HepG2 (cell line): Measurements from ENCODE around the gene CMPK2. TPM values are rescaled to one million over a fixed set of nuclear protein-coding genes. Genes with fewer than 3 reads are reported as not detected.

Experiments used
- ARID4A ChIP-seq: sonication (generic); formaldehyde crosslinking; IDR thresholded peaks from 2 replicates; pipeline ENCODE4 v1.5.0; 2020; ENCODE audit warnings: mild to moderate bottlenecking, missing genetic modification reagents, borderline replicate concordance
- ARNT2 ChIP-seq: sonication (generic); formaldehyde crosslinking; IDR thresholded peaks from 2 replicates; pipeline ENCODE4 v1.8.0; 2022; ENCODE audit warnings: mild to moderate bottlenecking, low read depth, missing genetic modification reagents, moderate library complexity
- ATF3 ChIP-seq: sonication (generic); formaldehyde crosslinking; IDR thresholded peaks from 2 replicates; pipeline ENCODE4 v1.4.0; 2020; ENCODE audit warnings: missing genetic modification reagents
- ATF5 ChIP-seq: sonication (generic); formaldehyde crosslinking; IDR thresholded peaks from 2 replicates; pipeline ENCODE4 v1.4.0; 2020; ENCODE audit warnings: mild to moderate bottlenecking, low read depth, missing genetic modification reagents
- CBX1 ChIP-seq: IDR thresholded peaks from one replicate; pipeline ENCODE4 v1.6.1; 2016; ENCODE audit warnings: antibody characterized with exemption, low read depth
- DR1 ChIP-seq: sonication (generic); formaldehyde crosslinking; IDR thresholded peaks from 2 replicates; pipeline ENCODE4 v1.8.0; 2021; ENCODE audit warnings: mild to moderate bottlenecking, missing genetic modification reagents, inconsistent platforms
- FOXO1 ChIP-seq: sonication (generic); formaldehyde crosslinking; IDR thresholded peaks from 2 replicates; pipeline ENCODE4 v1.4.0; 2020; ENCODE audit warnings: missing genetic modification reagents
- FOXO4 ChIP-seq: sonication (generic); formaldehyde crosslinking; conservative IDR thresholded peaks from 2 replicates; pipeline ENCODE4 v1.8.1; 2023; ENCODE audit warnings: missing genetic modification reagents
- IRF2 ChIP-seq: IDR thresholded peaks from 2 replicates; pipeline ENCODE4 v1.6.1; 2018; ENCODE audit warnings: missing genetic modification reagents, missing compliant biosample characterization
- SMAD1 ChIP-seq: sonication (generic); formaldehyde crosslinking; IDR thresholded peaks from 2 replicates; pipeline ENCODE4 v1.4.0; 2020; ENCODE audit warnings: missing genetic modification reagents, low read depth, mild to moderate bottlenecking, borderline replicate concordance
- THYN1 ChIP-seq: sonication (generic); formaldehyde crosslinking; IDR thresholded peaks from 2 replicates; pipeline ENCODE4 v1.8.1; 2023; ENCODE audit warnings: low read depth, mild to moderate bottlenecking, moderate library complexity, missing genetic modification reagents, borderline replicate concordance
- ZNF484 ChIP-seq: sonication (generic); formaldehyde crosslinking; IDR thresholded peaks from 2 replicates; pipeline ENCODE4 v1.5.1; 2020; ENCODE audit warnings: mild to moderate bottlenecking, low read depth, missing genetic modification reagents, borderline replicate concordance
- ZNF510 ChIP-seq: sonication (generic); formaldehyde crosslinking; IDR thresholded peaks from 2 replicates; pipeline ENCODE4 v1.4.0; 2020; ENCODE audit warnings: low read depth, mild to moderate bottlenecking, missing genetic modification reagents
- ZNF558 ChIP-seq: sonication (generic); formaldehyde crosslinking; IDR thresholded peaks from 2 replicates; pipeline ENCODE4 v1.9.0; 2022; ENCODE audit warnings: mild to moderate bottlenecking, missing genetic modification reagents, borderline replicate concordance
- ZNF564 ChIP-seq: sonication (generic); formaldehyde crosslinking; IDR thresholded peaks from 2 replicates; pipeline ENCODE4 v1.8.1; 2023; ENCODE audit warnings: mild to moderate bottlenecking, missing genetic modification reagents
- ZNF652 ChIP-seq: IDR thresholded peaks from 2 replicates; pipeline ENCODE4 v1.6.1; 2016; ENCODE audit warnings: low read depth, borderline replicate concordance
- ZNF674 ChIP-seq: sonication (generic); formaldehyde crosslinking; IDR thresholded peaks from 2 replicates; pipeline ENCODE4 v1.5.0; 2020; ENCODE audit warnings: low read depth, mild to moderate bottlenecking, missing genetic modification reagents
- polyA plus RNA-seq, 8 experiments: library from polyadenylated mRNA; depleted of rRNA in 3 of 8; stranded (reverse) in 7 of 8; unstranded in 1 of 8; fragments of >200 nt; fragmentation: Illumina TruSeq in 4 of 8; extraction: Trizol in 4 of 8; gene quantifications; 2 replicates each; pipeline versions ENCODE4 v1.2.1 to v1.2.3, GENCODE V29; 2011 to 2016; ENCODE audit warnings: low read depth in 4 of 8, missing spikeins in 1 of 8, mixed read lengths in 1 of 8; ENCODE audit not compliant: insufficient read depth in 1 of 8
- total RNA-seq, 5 experiments: library from RNA; depleted of rRNA; stranded (reverse); fragments of >200 nt; fragmentation: Illumina TruSeq; extraction: Trizol; gene quantifications; 2 replicates each; pipeline ENCODE4 v1.2.3, GENCODE V29; 2016; ENCODE audit warnings: low read depth in 1 of 5
- TF ChIP-seq, protein P1 (sequence below): IDR thresholded peaks from 2 replicates; pipeline ENCODE4 v1.6.1; 2016; ENCODE audit warnings: low read depth, borderline replicate concordance
- TF ChIP-seq, protein P2 (sequence below): sonication (generic); formaldehyde crosslinking; conservative IDR thresholded peaks from 2 replicates; pipeline ENCODE4 v1.4.0; 2020; ENCODE audit warnings: missing genetic modification reagents

CMPK2 gene
- total and polyA plus RNA-seq, 2 of the 13 experiments (the other 11 are each of a cell fraction or from before 2014, with no cell fraction given), result 0.04 to 1.0 TPM

- TF ChIP-seq ATF5 (0 out of 2 replicates have a peak, but pooled peaks have one; percentile 72), FOXO4 (CRISPR knock-in tag) (0 out of 2 replicates have a peak, but pooled peaks have one; percentile 84), ZNF484 (CRISPR knock-in tag) (no peak), THYN1 (no peak), ATF3 (CRISPR knock-in tag) (no peak), ZNF510 (CRISPR knock-in tag) (no peak), DR1 (0 out of 2 replicates have a peak, but pooled peaks have one; percentile 20), ARID4A (peak; percentile 71; the same call in 1 of the 2 replicates), SMAD1 (CRISPR knock-in tag) (no peak), FOXO1 (no peak), CBX1 (peak; percentile 11), ZNF652 (CRISPR knock-in tag) (no peak), ZNF674 (CRISPR knock-in tag) (no peak), ARNT2 (no peak; the same call in none of the 2 replicates), ZNF564 (no peak; the same call in 1 of the 2 replicates), ZNF558 (CRISPR knock-in tag) (peak; percentile 26; the same call in 1 of the 2 replicates), IRF2 (CRISPR knock-in tag) (peak; percentile 34; the same call in 1 of the 2 replicates)
- TF ChIP-seq, protein P1, sequence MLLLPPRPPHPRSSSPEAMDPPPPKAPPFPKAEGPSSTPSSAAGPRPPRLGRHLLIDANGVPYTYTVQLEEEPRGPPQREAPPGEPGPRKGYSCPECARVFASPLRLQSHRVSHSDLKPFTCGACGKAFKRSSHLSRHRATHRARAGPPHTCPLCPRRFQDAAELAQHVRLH (CRISPR knock-in tag), result no peak
- TF ChIP-seq, protein P2, sequence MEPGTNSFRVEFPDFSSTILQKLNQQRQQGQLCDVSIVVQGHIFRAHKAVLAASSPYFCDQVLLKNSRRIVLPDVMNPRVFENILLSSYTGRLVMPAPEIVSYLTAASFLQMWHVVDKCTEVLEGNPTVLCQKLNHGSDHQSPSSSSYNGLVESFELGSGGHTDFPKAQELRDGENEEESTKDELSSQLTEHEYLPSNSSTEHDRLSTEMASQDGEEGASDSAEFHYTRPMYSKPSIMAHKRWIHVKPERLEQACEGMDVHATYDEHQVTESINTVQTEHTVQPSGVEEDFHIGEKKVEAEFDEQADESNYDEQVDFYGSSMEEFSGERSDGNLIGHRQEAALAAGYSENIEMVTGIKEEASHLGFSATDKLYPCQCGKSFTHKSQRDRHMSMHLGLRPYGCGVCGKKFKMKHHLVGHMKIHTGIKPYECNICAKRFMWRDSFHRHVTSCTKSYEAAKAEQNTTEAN (CRISPR knock-in tag), result peak; percentile 45; the same call in 1 of the 2 replicates
Observed at GRCh38 chr2:6865346-6866274, at the start of gene CMPK2 (continued).
